Stimulated activated CD8-positive, alpha-beta memory T cell treated with anti-CD3 and anti-CD28 coated beads, Interleukin-12 subunit alpha, Interleukin-12 subunit beta, amount 100 ng/mL, for 4 hours (primary cell): Measurements from ENCODE around the gene C11orf71.

Experiments
- DNase-seq: peaks from one replicate; pipeline ENCODE4 v3.0.0-alpha.2; 2020; ENCODE audit warnings: low read depth

The C11orf71 gene, protein sequence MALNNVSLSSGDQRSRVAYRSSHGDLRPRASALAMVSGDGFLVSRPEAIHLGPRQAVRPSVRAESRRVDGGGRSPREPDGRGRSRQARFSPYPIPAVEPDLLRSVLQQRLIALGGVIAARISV

DNA sequence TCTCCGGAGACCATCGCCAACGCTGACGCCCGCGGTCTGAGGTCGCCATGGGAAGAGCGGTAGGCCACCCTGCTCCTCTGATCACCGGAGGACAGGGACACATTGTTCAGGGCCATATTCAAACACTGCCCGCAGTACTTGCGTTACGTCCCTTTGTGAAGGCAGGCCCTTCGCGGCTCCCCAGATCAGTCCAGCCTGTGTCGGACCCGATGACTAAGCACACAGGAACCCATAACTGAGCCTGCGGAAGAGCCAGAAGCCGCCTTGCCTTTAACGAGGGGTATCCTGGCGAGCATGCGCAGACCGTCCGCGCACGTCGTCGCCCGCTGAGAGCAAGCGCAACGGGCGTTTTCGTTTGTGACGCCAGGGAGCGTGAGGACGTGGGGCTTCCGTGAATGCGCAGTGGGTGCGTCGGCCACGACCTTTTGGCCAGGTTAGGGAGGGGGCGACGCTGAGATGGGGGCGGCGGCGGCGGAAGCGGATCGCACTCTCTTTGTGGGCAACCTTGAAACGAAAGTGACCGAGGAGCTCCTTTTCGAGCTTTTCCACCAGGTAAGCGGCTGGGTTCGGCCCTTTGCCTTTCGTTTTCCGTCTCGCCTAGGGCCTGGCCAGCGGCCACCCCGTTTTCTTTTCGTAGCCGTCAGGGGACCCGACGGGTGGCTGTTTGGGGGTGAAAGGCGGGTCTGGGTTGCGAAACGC is at the start of gene C11orf71, which contains the start of gene RBM7:
C11orf71 (minus strand) TSS at position 296 of the 699 bp plus-strand sequence; CDS start at position 116, 180 bp downstream.
RBM7 (plus strand) TSS at position 451 of the 699 bp plus-strand sequence; CDS start at position 457, 6 bp downstream.
- peak; percentile 97 for DNase-seq

DNA sequence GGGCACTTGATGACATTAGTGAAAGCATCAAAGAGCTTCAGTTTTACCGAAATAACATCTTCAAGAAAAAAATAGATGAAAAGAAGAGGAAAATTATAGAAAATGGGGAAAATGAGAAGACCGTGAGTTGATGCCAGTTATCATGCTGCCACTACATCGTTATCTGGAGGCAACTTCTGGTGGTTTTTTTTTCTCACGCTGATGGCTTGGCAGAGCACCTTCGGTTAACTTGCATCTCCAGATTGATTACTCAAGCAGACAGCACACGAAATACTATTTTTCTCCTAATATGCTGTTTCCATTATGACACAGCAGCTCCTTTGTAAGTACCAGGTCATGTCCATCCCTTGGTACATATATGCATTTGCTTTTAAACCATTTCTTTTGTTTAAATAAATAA is 49.5 kb upstream of the C11orf71 start:
- no peak for DNase-seq

DNA sequence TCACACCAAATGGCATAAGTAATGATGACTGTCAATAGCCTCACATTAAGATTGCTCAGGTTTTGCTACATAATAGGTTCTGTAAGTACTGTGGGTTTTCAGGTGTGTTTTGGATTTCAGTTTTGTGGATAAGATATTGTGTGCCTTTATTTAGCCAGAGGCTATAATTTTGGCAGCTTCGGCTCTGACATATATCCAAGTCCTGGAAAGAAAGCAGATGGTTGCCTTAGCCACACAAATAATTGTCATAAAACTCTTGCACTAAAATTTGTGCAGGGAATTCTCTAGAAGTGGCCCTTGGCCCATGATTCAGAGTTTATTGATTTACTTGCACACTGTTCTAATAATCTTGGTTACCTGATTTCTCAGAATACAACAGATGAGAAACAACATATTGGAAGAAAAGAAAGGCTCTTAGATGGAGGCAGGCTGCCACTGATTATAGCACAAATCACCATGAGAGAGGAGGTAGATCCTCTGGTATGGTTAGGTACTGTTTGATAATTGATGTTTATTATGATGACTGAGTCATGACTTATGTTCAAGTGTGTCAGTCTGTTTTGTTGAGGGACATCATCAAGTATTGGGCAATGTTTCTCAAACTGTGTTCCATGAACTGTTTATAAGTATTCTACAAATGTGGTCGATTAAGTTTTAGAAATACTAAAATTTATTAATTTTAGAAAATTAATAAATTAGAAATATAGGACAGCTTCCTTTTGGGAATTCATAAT is 48.6 kb upstream of the C11orf71 start:
- DNase-seq = no peak

DNA sequence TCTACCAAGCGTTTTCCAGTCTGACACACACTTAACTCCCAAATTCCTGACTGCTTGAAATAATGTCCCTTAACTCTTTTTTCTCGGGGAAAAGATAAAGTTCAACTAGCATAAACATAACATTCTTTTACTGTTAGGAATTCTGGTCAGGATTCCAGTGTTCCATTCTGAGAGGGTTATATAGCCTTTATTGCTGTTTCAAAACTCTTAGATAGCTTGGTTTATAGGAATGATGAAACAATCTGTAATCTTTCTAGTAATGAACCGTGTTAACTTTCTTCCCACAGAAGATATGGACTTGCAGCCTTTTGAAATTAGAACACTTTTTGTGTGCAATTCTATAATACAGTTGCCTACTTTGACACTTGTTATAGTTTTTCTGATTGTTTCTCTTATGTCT is 47.6 kb upstream of the C11orf71 start:
- DNase-seq = no peak

DNA sequence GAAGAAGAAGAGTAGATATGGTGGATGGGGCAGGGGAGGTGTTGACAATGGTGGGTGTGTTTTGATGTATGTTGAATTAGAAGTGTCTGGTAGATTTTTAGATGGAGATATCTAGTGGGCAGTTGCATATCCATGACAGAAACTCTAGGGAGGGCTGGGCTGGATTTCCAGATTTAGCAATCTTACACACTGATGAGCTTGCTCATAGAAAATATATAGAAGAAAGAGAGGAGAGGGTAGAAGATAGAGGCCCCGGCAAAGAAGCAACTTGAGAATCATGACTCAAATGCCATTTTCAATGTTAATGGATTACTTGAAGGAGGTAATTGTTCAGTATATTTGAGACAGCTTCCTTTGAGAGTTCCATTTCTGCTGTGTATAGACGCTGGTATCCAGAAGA is 47.1 kb upstream of the C11orf71 start:
- no peak for DNase-seq

DNA sequence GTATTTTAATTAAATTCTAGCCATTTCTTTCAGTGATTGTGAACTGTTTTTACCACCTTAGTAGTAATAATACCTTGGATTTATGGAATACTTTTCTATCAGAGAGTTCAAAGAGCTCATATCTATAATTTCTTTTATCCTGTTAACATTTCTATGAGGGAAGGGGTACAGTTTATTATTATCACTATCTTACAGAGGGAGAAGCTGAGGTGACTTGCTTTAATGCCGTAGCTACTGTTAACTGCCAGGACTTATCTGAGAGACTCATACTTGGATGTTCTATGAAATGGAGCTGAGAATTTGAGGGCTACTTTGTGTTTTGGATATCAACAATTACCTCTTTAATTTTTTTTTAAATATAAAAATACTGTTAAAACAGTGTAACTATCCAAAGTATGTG is 42.2 kb upstream of the C11orf71 start:
- no peak for DNase-seq

DNA sequence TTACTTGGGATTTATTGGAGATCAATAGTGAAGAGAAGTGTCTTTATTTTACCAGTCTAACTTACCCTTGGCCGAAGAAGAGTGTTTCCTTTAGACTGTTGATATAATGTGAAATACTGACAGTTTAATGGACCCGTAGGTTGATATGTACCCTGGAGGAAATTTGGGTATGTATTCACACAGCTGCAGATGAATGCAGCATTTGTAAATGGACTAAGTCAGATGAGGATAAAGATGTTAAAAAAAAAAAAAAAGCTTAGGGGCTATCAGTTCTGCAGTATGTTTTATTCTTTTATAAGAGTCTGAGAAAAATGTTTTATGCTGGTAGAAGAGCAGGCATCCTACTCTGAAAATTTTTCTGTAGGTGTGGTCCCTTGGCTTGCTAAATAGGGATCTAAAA is 41.6 kb upstream of the C11orf71 start:
- DNase-seq = no peak

DNA sequence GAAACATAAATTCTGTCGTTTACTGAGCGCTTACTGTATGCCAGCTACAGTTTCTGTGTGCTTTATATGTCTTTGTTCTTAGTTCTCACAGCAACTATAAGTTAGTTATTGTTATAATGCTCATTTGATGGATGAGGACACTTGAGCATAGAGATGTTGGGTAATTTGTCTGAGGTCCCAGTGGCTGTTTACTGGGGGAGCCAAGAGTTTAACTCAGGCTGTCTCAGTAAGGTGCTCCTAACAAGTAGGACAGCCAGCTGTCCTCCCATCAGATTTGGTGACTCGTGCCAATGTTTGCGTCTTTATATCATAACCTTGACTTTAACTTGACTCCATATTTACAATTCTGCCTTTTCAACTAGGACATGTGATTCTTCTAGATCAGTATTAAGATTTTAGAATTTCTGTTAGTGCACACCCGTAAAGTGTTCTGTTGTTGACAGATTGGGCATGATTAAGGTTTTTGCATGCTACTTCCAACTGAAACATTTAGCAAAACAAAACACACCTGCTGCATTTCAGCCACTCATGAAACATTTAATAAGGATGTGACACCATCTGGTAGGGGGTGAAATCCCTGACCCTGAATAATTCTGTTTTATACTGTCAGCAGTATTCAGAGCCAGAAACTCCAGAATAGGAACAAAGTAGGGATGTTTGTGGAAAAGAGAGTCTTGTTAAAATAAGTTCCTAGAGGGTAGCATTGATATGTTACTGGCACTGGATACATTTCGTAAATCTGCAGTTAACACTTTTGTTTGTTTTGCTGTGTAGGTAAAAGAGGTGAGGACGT is 40.9 kb upstream of the C11orf71 start:
- DNase-seq = no peak

DNA sequence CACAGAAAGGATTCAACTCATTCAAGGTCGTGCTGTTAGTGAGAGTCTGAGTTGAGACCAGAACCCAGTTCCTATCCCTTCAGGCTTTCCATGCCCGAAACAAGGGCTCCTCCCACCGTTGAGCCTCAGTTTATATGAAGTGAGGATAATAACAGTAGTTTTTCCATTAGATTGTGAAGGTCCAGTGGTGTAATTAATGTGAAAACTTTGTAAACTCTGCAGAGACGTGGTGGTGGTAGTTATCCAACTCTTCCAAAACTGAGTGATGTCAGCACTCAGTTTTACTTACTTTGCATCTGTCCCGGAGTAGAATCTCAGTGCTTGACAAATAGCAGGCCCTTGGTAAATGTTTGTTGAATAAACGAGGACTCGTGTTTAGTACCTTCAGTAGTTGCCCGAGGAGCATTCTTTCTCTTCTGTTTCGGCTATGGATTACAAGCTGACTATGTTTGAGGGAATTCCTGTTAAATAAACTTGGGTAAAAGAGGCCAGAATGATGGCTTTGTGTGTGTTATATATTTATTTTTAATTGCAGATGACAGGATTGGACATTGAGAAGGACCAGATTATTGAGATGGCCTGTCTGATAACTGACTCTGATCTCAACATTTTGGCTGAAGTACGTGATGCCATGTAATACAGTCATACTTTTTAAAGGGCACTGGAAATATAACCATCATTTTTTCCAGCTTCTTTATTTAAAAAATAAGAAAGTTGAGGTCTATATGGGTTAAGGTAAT is 40.0 kb upstream of the C11orf71 start:
- DNase-seq = no peak

DNA sequence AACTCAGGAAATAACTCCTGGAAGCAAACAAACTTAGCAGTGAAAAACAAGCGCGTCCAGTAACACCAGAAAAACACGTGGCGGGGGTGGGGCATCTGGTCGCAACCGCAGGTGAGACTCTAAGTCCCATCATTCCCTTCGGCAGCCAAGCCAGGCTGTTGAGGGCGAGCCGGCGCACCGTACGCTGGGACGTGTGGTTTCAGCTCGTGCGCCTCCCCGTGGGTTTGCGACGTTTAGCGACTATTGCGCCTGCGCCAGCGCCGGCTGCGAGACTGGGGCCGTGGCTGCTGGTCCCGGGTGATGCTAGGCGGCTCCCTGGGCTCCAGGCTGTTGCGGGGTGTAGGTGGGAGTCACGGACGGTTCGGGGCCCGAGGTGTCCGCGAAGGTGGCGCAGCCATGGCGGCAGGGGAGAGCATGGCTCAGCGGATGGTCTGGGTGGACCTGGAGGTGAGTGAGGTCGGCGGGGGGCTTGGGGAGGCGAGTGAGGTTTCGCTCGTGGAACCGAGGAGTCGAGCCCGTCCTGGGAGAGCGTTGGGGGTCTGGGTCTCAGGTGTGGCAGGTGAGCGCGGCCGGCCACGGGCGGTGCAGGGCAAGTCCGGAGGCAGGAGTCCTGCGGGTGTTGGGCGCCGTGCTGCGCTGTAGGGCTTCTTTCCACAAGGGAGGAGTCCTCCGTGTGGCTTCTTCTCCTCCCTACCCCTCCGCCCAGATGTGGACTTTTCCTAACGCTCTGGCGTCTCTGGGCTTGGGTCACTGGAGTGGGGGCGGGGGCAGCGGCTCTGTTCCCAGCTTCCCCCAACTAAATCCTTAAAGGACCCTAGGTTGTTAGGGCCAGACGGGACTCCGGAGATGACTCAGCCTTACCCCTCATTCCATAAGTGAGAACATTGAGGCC is 39.2 kb upstream of the C11orf71 start, which contains the start of gene REXO2:
REXO2 (plus strand) TSS at position 239 of the 892 bp plus-strand sequence; CDS start at position 301, 62 bp downstream.
- peak; percentile 91 for DNase-seq

DNA sequence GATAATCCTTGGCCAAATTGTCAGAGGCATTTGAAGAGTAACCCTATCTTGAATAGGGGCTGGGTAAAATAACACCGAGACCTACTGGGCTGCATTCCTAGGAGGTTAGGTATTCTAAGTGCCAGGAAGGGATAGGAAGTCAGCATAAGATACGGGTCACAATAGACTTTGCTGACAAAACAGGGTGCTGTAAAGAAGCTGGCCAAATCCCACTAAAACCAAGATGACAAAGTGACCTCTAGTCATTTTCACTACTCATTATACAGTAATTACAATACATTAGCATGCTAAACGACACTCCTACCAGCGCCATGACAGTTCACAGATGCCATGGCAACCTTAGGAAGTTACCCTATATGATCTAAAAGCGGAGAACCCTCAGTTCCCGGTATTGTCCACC is 38.0 kb upstream of the C11orf71 start:
- no peak for DNase-seq

DNA sequence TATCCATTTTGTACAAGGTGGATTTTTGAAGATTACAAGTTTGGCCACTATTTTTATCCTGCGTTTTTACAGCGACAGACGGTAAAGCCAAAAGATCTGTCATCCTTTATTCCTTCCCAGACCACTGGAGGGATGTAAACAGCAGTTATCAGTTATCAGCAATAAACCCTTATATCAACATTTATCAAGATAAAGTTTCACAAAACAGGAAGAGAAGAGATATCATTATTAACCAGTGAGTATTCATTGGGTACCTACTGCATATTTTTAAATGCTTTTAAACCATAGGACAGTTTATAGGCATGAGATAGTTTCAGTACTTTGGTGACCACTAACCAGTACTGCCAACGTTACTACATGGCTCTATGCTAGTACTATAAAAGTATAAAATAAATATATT is 33.1 kb upstream of the C11orf71 start:
- no peak for DNase-seq

DNA sequence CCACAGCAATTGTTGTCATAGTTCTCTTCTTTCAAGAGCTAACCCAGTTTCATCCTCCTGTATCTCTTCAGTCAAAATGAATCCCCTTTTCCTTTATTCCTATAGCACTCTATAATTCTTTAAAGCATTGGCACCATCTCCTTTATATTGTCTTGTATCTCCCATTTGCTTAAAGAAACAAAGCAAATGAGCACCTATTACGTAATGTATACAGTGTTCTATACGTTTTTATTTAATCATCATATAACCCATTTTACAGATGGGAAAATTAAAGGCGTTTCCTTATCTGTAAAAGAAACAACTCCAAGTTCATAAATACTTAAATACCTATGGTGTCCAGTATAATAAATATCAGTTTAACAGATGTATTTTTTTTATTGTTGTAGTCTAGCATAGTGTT is 32.6 kb upstream of the C11orf71 start:
- no peak for DNase-seq

DNA sequence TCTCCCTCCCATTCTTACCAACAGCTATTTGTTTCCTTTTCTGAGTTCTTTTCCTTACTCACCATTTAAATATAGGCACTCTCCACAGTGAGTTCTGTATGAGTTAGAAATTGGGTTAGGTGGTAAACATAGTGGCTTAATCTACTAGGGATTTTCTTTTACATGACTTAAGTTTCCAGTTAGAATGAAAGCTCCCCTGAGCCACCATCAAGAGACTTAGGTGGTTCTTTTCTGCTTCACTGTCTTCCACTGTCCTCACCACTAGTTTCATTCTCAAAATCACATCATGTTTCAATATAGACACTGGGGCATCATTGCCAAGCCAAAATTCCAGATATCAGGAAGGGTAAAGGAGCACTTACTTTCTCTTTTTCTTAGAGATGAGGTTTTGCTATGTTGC is 30.0 kb upstream of the C11orf71 start:
- DNase-seq = no peak

DNA sequence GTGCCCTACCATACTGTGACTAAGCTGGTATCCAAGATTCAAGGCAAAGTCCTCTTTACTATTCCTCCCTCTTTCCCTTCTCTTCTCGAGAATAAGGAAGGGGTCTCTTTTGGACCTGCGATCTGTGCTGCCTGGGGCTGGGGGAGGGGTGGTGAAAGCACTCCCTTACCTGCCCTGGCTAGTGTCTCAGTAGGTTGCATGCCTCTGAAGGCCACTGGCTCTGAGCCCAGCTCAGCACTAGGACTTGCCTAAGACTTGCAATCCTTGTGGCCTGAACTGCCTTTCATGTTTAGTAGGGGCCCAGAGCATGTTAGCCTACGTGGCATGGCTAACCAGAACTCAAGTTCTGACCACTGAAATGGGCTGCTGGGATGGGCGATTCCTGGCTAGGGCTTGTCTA is 26.0 kb upstream of the C11orf71 start:
- DNase-seq = no peak

DNA sequence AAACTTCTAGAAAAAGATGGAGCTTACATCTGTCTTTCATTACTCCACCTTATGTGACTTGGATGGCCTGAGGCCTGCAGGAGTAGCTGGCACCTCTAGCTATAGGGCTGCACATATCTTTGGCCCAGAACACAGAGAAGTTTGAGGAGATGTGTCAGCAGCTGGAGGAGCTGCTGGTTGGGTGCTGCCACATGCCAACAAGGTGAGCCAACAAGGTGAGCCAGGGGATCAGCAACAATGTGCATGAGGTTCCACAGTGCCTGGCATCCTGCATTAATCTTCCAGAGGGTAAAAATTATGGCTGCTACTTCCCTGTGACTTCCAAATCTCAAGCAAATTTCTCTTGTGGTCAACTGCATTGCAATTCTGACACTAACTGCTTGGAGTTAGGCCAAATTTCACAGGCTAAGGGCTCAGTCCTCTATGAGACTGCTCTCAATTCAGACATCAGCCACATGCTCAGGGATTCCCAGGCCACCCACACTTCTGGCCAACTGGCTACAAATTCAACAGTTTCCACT is 16.2 kb upstream of the C11orf71 start:
- no peak for DNase-seq

DNA sequence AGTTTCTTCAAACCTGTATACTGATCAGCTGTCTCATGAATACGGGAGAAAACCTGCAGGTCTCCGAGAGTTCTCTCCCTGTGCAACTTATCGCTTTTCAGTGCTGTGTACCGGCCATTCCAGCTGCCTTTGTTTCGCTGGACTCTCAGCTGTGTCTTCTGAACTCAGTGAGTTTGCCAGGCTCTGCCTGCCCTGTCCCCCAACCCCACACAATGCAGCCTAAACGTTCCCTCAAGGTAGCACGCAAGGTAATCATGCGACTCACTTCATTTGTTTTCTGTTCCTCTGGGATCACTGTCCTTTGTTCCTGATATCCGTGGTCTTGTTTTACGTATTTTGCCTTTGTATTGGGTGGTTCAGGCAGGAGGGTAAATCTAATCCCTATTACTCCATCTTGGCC is 13.6 kb upstream of the C11orf71 start:
- no peak for DNase-seq

DNA sequence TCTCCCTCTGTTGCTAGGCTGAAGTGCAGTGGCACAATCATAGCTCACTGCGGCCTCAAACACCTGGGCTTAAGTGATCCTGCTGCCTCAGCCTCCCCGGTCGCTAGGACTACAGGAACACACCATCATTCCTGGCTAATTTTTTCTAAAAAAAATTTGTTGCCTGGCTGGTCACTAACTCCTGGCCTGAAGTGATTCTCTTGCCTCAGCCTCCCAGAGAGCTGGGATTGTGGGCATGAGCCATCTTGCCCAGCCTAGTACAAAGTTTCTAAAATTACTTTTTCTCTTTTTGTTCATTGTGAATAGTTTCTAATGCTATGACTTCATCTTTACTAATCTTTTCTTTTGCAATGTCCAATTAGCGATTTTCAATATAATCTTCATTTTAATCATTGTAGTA is 12.6 kb upstream of the C11orf71 start:
- no peak for DNase-seq

DNA sequence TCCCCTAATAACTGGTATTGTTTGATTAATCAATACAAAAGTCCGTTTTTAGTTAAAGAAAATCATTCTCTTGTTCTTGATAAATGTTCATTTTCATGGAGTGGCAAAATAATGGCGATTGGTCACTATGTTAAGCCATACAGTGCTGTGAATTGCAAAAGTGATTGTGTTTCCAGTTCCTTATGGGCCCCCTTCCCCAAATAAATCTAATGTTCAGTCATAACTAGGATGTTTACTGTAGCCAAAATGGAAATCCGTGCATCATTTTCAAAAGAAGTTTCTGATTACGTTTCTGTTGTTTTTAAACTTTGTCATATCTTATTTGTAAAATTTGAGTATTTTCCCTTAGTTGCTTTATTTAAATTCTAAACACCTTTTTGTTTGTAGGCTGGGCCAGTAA is 1.0 kb upstream of the C11orf71 start:
- DNase-seq = no peak

DNA sequence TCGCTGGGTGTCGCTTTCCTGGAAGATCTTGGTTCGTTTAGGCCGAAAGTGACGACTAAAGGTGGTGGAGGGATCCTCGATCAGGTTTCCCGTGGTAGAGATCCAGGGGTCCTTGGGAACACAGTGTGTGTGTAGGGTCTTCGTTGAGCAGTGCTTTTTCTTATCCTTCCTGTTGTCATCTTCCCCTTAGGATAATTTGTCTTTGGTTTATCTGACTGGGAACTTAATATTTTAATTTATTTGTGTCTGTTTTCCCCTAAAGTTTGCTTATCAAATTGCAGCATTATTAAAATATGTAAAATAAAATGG is 558 bp upstream of the C11orf71 start:
- no peak for DNase-seq
